Lower leg skin (tissue), 4 donors: ENCODE data around the gene KCNQ2. TPM values are rescaled to one million over a fixed set of nuclear protein-coding genes. Genes with fewer than 3 reads are reported as not detected.
"Not testable (repeated sequence)": the region's sequence is repeated elsewhere in the genome, so short reads cannot be mapped to it uniquely, and the experiment has no call there.

Experiments
- DNase-seq, 2 donors: peaks; one replicate each; pipeline ENCODE4 v3.0.0-alpha.2; 2019; ENCODE audit warnings: low spot score in 2 of 2
- H3K4me3 ChIP-seq: fragments of 200-600 bp; sonication (generic); 2 replicates; pipeline ENCODE4 v1.5.1; 2017; ENCODE audit warnings: mild to moderate bottlenecking, low read depth; ENCODE audit not compliant: poor library complexity, severe bottlenecking
- POLR2A ChIP-seq, 2 donors: fragments of 450-650 bp; IDR thresholded peaks; one replicate each; pipeline ENCODE4 v1.6.1; 2016 to 2017; ENCODE audit warnings: antibody characterized with exemption in 2 of 2, mild to moderate bottlenecking in 1 of 2, moderate library complexity in 1 of 2
- WGBS, 2 donors: methylation state at CpG; one replicate each; pipeline ENCODE4 v1.1.5; 2018; 5-methylcytosine and 5-hydroxymethylcytosine counted together
- intact Hi-C: fragments of 100-400 bp; cut with DNase I; formaldehyde crosslinking; loops from one replicate; pipeline ENCODE4 v1.15.0; 2023; ENCODE audit warnings: low total_unique reads
- total RNA-seq, 4 donors: library from RNA; depleted of rRNA; stranded (reverse); fragments of >200 nt; gene quantifications; one replicate each; pipeline ENCODE4 v1.1.0, GENCODE V29; 2016
- TF ChIP-seq, protein P1 (sequence below), 3 donors: fragments of 450-650 bp; IDR thresholded peaks; one replicate each; pipeline ENCODE4 v1.5.1; 2016; ENCODE audit warnings: antibody characterized with exemption in 3 of 3, mild to moderate bottlenecking in 3 of 3, moderate library complexity in 2 of 3

KCNQ2 gene
- total RNA-seq, 4 donors from 2014 or later: not detected

DNA sequence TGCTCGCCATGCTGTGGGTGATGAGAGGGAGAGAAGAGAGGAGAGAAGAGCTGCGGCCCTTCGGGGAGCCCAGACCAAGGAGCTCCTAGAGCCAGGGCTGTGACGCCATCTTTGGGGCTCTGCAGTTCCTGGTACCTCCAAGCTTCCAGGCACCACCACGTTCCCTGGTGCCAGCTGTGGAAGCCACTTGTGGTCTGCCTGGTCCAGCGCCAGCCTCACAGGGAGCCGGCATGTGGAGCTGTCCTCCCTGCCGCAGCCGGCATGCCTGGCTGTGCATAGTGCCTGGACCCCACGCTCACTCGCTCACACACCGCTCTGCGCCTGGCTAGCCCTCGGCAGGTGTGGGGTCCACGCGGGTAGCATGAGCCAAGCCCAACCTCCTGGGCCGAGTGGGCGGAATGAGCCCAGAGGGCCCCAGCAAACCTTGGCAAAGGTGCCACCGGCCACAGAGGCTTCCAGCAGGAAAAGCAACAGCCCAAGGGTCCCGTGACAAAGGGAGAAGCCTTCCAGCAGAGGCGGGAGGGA lies 92.0 kb downstream of the KCNQ2 start:
- H3K4me3 ChIP-seq: no peak overlapping the region
- intact Hi-C loops: loop anchor here (10.0 kb wide), 1 partner anchor 66 kb away; no protein-coding TSS in a partner anchor
- TF ChIP-seq POLR2A (IDR thresholded peaks at IDR 0.05): no peak
- TF ChIP-seq, protein P1, sequence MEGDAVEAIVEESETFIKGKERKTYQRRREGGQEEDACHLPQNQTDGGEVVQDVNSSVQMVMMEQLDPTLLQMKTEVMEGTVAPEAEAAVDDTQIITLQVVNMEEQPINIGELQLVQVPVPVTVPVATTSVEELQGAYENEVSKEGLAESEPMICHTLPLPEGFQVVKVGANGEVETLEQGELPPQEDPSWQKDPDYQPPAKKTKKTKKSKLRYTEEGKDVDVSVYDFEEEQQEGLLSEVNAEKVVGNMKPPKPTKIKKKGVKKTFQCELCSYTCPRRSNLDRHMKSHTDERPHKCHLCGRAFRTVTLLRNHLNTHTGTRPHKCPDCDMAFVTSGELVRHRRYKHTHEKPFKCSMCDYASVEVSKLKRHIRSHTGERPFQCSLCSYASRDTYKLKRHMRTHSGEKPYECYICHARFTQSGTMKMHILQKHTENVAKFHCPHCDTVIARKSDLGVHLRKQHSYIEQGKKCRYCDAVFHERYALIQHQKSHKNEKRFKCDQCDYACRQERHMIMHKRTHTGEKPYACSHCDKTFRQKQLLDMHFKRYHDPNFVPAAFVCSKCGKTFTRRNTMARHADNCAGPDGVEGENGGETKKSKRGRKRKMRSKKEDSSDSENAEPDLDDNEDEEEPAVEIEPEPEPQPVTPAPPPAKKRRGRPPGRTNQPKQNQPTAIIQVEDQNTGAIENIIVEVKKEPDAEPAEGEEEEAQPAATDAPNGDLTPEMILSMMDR (IDR thresholded peaks at IDR 0.05): no peak
- 69 to 80% methylated on average over 11 to 21 of the region's 21 CpGs for WGBS, 2 donors
- DNase-seq: no peak

DNA sequence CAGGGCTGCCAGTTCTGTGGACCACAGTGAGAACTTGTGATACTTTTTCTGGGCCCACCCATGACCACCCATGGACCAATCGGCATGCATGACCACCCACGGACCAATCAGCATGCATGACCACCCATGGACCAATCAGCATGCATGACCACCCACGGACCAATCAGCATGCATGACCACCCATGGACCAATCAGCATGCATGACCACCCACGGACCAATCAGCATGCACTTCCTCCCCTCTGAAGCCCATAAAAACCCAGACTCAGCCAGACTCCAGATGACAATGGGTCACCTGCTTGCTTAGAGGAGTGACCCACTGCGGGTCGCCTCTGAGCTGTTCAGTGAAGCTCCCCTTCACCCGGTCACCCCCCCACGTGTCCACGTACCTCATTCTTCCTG lies 92.6 kb downstream of the KCNQ2 start:
- H3K4me3 ChIP-seq, DNase-seq: not testable (repeated sequence)
- WGBS, 2 donors: 75 to 77% methylated on average over 9 of the region's 9 CpGs
- intact Hi-C loops: loop anchor here (10.0 kb wide), 1 partner anchor 65 kb away; no protein-coding TSS in a partner anchor

DNA sequence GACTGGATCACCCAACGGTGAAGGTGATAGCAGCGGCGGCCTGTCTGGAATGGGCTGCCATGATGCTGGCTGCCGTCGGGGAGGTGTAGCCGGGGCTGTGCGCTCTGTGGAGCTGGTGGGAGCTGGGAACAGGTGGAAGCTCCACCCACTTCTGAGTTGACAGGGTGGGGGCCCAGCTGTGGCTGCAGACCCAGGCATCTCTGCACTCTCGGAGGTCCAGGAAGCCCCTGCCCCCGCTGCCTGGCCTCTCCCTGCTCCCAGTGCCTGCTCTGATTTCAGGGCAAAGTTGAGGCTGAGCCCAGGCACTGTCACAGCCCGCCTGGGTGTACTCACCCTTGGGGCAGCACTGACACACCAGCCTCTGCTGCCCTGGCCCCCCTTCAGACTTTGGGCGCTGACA lies 93.2 kb downstream of the KCNQ2 start:
- DNase-seq: no peak
- 77 to 82% methylated on average over 10 to 11 of the region's 11 CpGs for WGBS, 2 donors
- intact Hi-C loops: no loop called here
- no peak overlapping the region for H3K4me3 ChIP-seq
- TF ChIP-seq POLR2A (IDR thresholded peaks at IDR 0.05): no peak
- TF ChIP-seq, protein P1 (IDR thresholded peaks at IDR 0.05): no peak

DNA sequence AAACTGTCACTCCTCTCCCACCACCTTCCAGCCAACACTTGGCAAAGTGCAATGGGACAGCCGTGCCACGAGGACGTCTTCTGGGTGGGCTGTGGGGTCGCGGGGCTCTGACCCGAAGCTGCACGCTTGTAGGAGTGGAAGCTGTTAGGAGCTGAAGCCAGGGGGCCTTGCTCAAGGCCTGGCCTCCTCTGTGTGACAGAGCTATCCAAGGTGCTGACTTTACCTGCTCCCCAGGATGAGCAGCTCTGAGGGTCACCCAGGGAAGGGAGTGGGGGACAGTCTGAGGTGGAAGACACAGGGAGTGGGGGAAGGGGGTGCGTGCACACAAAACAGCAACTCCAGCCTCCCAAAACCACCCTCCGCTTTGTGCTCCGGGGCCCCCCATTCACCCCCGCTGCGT lies 93.8 kb downstream of the KCNQ2 start:
- intact Hi-C loops: no loop called here

GRCh38 chr20:63377951-63378381 lies 94.5 kb downstream of the KCNQ2 start:
- intact Hi-C loops: no loop called here
- WGBS, 2 donors: 22 to 30% methylated on average over 15 of the region's 15 CpGs
- TF ChIP-seq, protein P1 (IDR thresholded peaks at IDR 0.05): no peak
- no peak for DNase-seq
- no peak overlapping the region for H3K4me3 ChIP-seq

More for the DNA sequence above, 93.8 kb downstream of the KCNQ2 start:
- H3K4me3 ChIP-seq: no peak overlapping the region
- no peak for TF ChIP-seq POLR2A (IDR thresholded peaks at IDR 0.05)
- WGBS, 2 donors: 56 to 60% methylated on average over 12 of the region's 12 CpGs
- DNase-seq: no peak

GRCh38 chr20:63377256-63377941 lies 95.1 kb downstream of the KCNQ2 start:
- intact Hi-C loops: no loop called here
- TF ChIP-seq, protein P1 (IDR thresholded peaks at IDR 0.05): no peak
- TF ChIP-seq POLR2A (IDR thresholded peaks at IDR 0.05): no peak
- no peak for DNase-seq
- no peak overlapping the region for H3K4me3 ChIP-seq
- 10 to 13% methylated on average over 23 to 32 of the region's 32 CpGs for WGBS, 2 donors
